NCI-H2081 treated with DMSO at 0.1 percent for 48 hours (cell line): Measurements from ENCODE around the gene SMARCA4.
"Not testable (repeated sequence)": the region's sequence is repeated elsewhere in the genome, so short reads cannot be mapped to it uniquely, and the experiment has no call there.

Source experiments
- DNase-seq: peaks from one replicate; lab custom pipeline; 2025; lab: John Stamatoyannopoulos, UW

Gene SMARCA4

DNA sequence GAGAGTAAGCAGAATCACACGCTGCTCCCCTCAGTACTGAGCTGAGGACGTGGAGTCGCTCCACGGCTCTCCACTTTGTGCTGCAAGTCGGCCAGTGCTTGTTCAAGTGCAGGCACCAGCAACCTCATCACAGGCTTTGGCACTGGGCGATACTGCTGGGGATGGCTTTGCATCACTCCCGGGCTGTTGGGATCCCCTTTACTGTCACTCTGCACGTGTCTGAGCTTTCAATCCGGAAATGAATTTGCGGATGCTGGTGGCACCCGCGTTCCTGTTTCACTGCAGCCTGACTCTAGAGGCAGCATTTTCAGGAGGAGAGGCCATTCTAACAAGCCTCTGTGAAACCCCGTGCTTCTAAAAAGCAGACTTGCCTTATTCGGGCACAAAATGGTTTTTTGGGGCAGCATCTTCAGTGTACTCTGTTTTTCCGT lies 19.1 kb downstream of the SMARCA4 start:
- no peak for DNase-seq

DNA sequence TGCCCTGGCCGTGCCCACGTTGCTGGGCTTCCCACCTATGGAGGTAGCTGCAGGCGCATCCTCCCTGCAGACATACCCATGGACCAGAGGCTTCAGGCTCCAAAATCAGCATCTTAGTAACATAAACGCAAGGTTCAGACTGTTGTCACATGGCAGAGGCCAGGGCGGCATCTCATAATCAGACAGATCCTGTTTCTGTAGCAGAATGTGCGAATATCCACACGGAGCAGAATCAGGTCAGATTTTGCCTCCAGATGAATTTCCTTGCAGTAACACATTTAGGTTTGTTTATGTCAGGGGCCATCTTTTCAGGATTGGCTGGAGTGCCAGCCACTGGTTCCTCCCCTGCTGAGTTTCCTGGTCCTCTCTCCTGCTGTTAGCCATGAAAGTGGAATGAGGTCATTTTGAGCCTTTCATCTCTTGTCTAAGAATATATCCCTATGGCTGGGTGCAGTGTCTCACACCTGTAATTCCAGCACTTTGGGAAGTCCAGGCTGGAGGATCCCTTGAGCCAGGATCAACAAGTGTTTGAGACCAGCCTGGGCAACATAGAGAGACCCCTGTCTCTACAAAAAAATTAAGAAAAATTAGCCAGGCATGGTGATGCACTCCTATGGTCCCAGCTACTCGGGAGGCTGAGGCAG lies 20.5 kb downstream of the SMARCA4 start:
- no peak for DNase-seq

DNA sequence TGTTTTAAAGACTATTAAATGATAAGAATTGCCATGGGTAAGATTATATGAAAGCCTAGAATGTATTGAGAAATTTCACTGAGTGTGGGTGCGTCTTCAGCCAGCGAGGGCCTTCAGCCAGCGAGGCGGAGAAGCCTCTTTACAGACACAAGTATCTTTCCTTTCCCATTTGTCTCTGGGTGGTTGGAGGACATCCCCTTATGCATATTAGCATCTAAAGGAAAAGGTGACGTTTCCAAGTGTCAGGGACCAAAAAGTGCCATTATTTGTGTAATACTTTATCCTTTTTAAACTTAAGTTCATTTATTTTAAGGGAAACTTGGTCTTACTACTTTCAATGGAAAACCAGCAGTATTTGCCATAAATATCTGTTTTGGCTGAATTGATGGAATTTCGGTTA lies 22.2 kb downstream of the SMARCA4 start:
- no peak for DNase-seq

DNA sequence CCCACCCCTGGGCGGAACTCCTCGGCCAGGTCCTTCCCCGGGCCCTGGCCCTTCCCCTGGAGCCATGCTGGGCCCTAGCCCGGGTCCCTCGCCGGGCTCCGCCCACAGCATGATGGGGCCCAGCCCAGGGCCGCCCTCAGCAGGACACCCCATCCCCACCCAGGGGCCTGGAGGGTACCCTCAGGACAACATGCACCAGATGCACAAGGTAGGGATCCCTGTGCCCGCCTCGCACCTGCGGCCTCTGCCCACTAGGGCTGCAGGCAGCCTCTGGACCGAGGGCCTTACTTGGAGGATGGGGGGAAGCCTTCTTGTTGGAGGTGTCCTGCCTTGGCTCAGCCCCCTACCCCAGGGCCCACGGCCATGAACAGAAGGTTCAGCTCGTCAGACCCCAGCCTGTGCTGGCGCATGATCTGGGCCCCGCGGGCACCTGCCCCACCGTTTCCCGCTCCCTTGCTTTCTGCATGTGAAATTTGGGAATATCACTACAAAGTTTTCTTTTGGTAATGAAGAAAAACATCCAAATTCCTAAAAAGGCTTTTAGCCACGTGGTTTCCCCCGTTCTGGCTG lies 23.4 kb downstream of the SMARCA4 start:
- DNase-seq, result no peak

DNA sequence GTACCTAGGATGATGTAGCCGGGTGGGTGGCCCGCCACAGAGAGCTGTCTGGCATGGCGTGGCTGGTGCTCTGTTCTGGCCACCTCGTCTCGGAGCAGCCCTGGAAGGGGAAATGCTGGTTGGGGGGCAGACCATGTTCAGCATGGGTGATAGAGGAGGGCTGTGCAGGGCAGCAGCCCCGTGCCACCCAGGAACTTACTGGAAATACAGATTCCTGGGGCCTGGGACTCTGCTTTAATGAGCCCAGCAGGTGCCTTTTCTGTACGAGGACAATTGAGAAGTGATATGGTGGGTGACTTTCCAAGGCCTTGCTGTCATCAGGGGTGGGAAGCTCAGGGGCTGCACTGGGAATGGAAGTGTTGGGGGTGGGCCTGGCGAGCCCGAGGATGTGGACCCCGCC lies 24.7 kb downstream of the SMARCA4 start:
- DNase-seq, result no peak

DNA sequence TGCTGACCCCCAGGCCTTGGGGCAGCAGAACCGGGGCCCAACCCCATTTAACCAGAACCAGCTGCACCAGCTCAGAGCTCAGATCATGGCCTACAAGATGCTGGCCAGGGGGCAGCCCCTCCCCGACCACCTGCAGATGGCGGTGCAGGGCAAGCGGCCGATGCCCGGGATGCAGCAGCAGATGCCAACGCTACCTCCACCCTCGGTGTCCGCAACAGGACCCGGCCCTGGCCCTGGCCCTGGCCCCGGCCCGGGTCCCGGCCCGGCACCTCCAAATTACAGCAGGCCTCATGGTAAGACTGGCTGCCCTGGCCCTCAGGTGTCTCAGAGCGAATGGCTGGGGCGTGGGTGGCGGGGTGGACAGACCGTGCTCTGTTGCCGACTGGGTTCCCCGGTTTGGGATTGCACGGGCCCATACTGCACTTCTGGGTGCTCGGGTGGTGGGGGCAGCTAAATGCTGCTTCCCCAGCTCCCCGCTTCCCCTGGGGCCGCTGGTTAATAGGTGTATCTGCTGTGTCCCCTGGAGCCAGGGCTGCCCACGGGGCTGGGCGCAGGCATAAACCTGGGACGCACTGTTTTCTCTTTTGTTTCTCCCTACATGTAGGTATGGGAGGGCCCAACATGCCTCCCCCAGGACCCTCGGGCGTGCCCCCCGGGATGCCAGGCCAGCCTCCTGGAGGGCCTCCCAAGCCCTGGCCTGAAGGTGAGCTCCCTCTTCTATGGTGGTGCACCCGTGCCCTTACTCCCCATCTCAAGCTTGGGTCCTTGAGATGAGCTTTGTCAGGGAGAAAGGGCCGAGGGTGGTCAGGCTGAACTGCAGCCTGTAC lies 25.7 kb downstream of the SMARCA4 start:
- DNase-seq, result no peak

DNA sequence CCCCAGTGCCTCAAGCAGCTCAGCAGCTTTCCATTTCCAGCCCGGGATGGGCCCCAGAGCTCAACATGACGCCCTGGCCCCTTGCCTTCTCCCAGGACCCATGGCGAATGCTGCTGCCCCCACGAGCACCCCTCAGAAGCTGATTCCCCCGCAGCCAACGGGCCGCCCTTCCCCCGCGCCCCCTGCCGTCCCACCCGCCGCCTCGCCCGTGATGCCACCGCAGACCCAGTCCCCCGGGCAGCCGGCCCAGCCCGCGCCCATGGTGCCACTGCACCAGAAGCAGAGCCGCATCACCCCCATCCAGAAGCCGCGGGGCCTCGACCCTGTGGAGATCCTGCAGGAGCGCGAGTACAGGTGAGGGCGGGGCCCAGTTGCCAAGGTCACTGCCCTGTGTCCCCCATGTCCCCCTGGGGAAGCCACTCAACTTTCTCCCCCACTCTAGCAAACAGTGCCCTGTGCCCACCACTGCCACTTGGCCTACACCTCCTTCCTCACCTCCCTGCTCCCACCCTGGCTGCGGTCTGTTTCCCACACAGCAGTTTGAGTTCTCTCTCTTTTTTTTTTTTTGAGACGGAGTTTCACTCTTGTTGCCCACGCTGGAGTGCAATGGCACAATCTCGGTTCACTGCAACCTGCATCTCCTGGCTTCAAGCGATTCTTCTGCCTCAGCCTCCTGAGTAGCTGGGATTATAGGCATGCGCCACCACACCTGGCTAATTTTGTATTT lies 26.9 kb downstream of the SMARCA4 start:
- no peak for DNase-seq

DNA sequence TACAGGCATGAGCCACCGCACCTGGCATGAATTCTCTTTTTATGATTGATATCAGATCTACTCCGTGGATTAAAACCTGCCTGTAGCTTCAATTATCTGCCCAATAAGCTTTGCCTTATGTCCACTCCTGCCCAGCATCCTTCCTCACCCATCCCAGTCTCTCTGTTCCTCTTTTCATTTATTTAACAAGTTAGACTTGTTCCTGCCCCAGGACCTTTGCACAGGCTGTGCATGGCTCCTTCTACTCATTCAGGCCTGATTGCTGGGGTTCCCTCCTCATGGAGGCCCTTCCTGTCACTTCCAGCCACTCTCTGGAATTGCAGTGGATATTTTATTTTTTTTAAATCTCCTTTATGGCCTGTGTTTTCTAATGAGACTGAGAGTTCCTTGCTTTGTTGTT lies 27.6 kb downstream of the SMARCA4 start:
- no peak for DNase-seq

DNA sequence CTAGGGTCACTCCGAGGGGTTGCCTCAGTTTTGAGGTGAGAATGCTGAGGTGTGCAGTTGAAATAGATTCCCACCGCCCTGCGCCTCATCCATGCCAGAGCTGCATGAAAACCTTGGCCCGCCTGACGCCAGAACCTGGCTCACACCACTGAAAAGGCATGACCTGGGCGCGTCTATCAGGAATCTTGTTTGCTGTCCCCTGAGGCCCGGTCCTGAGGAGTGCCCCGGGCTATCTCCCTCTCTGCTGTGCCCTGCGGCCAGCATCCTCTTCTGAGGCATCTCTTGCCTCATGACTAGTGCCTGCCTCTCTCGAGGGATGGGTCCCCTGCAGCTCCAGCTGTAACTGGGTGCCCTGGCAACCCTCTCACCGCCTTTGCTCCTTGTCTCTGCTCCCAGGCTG lies 28.1 kb downstream of the SMARCA4 start:
- DNase-seq, result no peak

DNA sequence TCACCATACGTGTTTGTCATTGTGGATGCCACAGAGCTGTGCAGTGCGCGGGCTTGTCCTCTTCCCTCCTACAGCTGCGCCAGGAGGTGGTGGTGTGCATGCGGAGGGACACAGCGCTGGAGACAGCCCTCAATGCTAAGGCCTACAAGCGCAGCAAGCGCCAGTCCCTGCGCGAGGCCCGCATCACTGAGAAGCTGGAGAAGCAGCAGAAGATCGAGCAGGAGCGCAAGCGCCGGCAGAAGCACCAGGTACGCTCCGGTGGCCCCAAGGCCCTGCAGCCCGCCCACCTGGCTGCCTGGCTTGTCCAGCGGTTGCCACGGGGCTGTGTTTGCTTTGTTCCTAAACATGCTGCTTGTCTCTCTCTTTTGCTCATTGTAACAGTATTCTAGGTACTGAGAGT lies 30.2 kb downstream of the SMARCA4 start:
- DNase-seq, result no peak

DNA sequence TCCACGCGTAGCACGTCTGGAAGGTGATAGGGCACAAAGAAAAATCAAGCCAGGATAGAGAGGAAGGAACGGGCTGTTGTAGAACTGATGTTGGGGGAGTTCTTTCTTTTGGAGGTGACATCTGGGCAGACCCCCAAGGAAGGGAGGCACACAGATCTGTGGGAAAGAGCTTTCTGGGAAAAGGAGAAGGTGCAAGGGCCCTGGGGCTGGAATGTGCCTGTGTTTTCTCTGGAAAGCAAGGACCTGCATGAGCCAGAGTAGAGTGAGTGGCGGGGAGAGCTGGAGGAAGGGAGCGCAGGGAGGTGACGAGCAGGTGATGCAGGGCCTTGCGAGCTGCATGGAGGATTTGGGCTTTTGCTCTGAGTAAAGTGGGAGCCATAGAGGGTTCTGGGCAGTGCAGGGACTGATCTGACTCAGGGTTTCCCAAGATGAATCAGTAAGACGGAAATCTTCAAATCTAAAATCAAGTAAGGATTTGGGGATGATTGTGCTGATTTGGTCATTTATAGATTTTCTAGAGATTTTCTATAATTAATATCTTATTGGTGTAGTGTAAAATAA lies 30.8 kb downstream of the SMARCA4 start:
- no peak for DNase-seq

DNA sequence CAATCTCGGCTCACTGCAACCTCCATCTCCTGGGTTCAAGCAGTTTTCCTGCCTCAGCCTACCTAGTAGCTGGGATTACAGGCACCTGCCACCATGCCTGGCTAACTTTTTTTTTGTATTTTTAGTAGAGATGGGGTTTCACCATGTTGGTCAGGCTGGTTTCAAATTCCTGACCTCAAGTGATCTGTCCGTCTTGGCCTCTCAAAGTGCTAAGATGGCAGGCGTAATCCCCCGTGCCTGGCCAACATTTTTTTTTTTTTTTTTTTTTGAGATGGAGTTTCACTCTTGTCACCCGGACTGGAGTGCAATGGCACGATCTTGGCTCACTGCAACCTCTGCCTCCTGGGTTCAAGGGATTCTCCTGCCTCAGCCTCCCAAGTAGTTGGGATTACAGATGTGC lies 31.3 kb downstream of the SMARCA4 start:
- not testable (repeated sequence) for DNase-seq

DNA sequence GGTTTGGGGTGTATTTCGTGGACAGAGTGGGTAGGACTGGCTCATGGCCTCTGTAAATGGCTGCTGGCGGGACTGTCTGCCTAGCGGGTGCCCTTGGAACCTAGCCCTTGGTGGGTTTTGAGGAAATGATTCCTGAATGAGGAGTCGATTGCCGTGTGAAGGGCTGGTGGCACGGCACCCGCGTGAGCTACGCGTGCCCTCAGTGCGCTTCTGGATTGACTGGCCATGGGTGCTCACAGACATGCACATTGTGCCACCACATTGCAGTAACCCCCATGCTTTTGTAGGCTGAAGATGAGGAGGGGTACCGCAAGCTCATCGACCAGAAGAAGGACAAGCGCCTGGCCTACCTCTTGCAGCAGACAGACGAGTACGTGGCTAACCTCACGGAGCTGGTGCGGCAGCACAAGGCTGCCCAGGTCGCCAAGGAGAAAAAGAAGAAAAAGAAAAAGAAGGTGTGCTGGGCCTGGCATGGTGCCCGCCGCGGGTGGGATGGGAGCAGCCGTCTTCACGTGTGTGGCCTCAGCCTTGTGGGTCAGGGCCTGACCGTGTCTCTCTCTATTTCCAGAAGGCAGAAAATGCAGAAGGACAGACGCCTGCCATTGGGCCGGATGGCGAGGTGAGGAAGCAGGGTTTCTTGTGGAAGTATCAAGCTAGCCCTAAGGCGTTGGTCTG lies 35.2 kb downstream of the SMARCA4 start:
- DNase-seq, result no peak

DNA sequence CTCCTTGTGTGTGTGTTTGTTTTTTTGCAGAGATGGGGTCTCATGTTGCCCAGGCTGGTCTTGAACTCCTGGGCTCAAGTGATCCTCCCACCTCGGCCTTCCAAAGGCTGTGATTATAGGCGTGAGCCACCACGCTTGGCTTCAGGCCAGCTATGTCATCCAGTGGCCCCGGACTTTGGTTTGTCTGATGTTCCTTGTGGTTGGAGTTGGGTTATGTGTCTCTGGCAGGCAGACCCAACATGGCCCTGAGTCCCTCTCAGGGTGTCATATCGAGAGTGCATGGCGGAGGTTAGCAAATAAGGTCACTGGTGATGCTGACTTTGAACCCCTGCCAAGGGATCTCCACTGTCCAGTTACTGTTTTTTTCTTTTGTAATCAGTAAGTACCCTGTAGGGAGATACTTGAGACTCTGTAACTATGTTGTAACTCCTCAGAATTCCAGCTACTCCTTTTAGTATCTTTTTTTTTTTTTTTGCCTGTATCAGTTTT lies 37.3 kb downstream of the SMARCA4 start:
- DNase-seq, result no peak

DNA sequence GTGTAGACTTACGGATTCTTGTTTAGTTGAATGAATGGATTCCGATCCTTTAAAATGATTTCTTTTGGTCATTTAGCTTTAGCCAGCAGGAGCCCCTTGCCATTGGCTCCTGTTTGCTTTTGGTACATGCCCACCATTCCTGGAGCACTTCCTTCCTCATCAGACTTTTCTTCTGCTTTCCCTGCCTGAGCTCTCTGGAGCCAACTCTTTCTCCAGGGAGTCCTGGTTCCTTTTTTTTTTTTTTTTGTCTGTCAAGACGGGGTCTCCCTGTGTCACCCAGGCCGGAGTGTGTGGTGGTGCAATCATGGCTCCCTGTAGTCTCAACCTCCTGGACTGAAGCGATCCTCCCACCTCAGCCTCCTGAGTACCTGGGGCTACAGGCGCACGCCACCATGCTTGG lies 37.8 kb downstream of the SMARCA4 start:
- DNase-seq, result no peak

DNA sequence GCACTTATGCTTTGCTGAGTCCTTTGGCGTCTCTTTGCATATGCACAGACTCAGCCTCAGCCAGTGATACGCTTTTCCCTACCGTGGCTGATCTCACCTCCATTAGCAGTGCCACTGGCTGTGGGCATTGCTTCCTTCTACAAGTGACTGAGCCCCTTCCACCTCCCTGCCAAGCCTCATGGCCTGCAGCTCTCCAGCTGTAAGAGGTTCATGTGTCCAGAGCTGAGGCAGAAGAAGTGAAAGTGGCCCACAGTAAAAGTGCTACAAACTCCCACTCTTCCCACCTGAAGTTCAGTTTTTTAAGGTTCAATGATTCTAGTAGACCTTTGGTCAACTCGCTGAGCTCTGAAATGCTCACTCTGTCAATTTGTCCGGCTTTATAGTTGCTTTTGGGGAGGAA lies 44.7 kb downstream of the SMARCA4 start:
- no peak for DNase-seq

DNA sequence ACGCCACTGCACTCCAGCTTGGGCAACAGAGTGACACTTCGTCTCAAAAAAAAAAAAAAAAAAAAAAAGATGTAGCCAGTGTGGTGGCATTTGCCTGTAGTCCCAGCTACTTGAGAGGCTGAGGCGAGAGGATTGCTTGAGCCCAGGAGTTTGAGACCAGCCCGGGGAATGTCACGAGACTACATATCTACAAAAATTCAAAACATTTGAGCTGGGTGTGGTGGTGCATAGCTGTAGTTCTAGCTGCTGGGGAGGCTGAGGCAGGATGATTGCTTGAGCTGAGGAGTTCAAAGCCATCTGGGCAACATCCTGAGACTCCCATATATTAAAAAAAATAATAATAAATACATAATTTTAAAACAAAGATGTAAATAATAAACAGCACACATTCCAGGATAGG lies 46.6 kb downstream of the SMARCA4 start:
- DNase-seq, result no peak

DNA sequence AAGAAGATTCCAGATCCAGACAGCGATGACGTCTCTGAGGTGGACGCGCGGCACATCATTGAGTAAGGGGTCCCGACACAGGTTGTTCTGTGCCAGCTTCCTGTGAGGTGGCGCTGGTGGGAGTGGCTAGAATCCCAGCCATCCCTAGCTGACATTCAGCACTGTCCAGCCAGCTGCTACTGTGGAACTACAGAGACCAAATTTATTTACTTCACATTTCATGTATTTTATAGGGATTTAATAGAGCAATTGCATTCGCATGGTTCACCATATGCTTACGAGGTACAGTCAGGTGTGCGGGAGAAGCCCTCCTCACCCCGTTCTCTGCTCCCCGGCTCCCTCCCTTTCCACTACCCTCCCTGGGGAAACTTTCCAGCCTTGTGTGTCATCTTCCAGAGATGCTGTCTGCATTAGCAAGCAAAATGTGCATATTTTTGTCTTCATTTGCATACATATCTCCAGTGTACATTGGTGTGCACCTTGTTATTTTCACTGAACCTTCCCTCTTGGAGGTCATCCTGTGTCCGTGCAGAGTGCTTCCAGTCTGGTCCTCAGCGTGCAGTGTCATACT lies 47.2 kb downstream of the SMARCA4 start:
- no peak for DNase-seq

DNA sequence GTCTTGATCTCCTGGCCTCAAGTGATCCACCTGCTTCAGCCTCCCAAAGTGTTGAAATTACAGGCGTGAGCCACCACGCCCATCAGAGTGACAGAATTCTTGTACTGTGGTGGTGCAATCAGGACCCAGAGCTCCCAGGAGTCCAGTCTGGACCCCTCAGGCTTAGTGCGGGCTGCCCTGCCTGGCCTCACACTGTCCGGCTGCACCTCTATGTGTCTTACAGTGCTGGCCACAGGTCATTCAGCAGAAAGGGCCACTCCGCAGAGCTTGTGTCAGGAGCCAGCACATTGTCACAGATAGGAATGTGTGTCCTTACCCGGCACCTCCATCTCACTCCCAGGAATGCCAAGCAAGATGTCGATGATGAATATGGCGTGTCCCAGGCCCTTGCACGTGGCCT lies 49.2 kb downstream of the SMARCA4 start:
- DNase-seq, result no peak

DNA sequence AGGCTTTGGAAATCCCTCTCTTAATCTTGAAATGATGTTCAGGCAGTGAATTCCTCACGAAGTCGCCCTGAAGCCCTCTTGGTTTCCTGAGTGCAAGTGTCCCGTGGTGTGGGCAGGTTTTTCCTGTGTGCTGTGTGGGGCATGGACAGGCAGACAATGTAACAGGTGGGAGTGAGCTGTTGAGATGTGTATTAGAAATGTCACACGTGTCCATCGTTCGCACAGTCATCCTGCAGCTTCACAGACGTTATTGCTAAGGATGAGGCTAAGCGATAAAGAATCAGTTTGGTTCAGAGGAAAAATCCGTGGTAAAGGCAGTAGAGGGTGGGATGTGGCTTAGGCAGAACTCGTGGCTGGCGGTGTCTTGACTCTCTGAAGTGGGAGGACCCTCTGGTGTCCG lies 51.7 kb downstream of the SMARCA4 start:
- no peak for DNase-seq

DNA sequence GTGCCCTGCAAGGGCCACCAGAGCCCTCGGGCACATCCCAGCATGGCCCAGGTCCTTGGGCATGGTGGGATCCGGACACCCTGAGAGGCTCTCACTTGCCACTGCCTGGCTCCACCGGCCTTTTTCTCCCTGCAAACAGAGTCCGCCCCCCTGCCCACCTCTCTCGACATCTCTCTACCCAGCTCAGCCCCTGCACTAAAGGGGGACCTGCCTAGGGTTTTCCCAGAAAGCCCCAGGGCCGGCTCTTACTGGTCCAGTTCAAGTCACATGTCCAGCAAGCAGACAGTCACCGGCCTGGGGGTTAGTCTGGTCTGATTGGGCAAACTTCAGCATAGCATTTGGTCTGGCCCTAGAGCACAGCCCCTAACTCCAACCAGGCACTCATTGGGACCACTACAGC lies 52.9 kb downstream of the SMARCA4 start:
- DNase-seq, result no peak
